Colonic mucosa (tissue), 4 donors: ENCODE results near the gene EFCAB14. TPM values are rescaled to one million over a fixed set of nuclear protein-coding genes. Genes with fewer than 3 reads are reported as not detected.

Source experiments
- DNase-seq: peaks from one replicate; pipeline ENCODE4 v3.0.0-alpha.2; 2020
- H3K27ac ChIP-seq: fragments of 200-600 bp; one replicate; pipeline ENCODE4 v1.8.0; 2021
- H3K27me3 ChIP-seq: fragments of 200-600 bp; one replicate; pipeline ENCODE4 v1.8.0; 2021
- H3K36me3 ChIP-seq: fragments of 200-600 bp; one replicate; pipeline ENCODE4 v1.8.0; 2021
- H3K4me1 ChIP-seq: fragments of 200-600 bp; one replicate; pipeline ENCODE4 v1.8.0; 2021; ENCODE audit warnings: mild to moderate bottlenecking
- H3K4me3 ChIP-seq: fragments of 200-600 bp; one replicate; pipeline ENCODE4 v1.8.0; 2021
- H3K9ac ChIP-seq, 2 donors: one replicate each; pipeline ENCODE4 v1.7.0; 2013; ENCODE audit warnings: control low read depth in 2 of 2, low read depth in 2 of 2, low read length in 2 of 2
- H3K9me3 ChIP-seq: fragments of 200-600 bp; one replicate; pipeline ENCODE4 v1.8.0; 2021
- CTCF ChIP-seq: fragments of 200-600 bp; IDR thresholded peaks from one replicate; pipeline ENCODE4 v1.8.0; 2022; ENCODE audit warnings: antibody characterized with exemption, mild to moderate bottlenecking
- intact Hi-C: fragments of 100-400 bp; cut with DNase I; formaldehyde crosslinking; loops from one replicate; pipeline ENCODE4 v1.14.1; 2022
- total RNA-seq, 2 donors: library from RNA; stranded (reverse); fragmentation: NEBNext Ultra II Directional in 1 of 2; extraction: Animal tissue kit (Norgen Biotek cat#: 25700) in 1 of 2; gene quantifications; one replicate each; pipeline ENCODE4 v1.2.1, GENCODE V29; 2021
- donor health status: healthy.
- donor health status: DM: no; HTN: no; CAD: no.
- donor health status: DM: no; HTN: no; CAD: no.

EFCAB14 gene
- 100 to 1,000 TPM in 1 of 2 donors, 10 to 100 TPM in 1; 87.4 to 114 TPM for total RNA-seq

- peaks cover 13% of the 10 kb centered on the region for H3K4me1 ChIP-seq
- DNase-seq = peak; percentile 99
- peak within 1 kb of the TSS; percentile 94 for H3K4me3 ChIP-seq
- H3K9ac ChIP-seq = peak within 1 kb of the TSS; percentile 76 to 97
- no peak for TF ChIP-seq CTCF
- no peaks in the 10 kb centered on the region for H3K9me3 ChIP-seq
- H3K27ac ChIP-seq = peak within 1 kb of the TSS; percentile 56
- H3K27me3 ChIP-seq = no peaks in the 10 kb centered on the region
- intact Hi-C loops = no loop called here
- no peaks in the 10 kb centered on the region for H3K36me3 ChIP-seq
Measured at GRCh38 chr1:46718727-46719622, at the start of gene EFCAB14. TSS of gene EFCAB14 (minus strand) at chr1:46719114. CDS start at chr1:46718087, 1,027 bp downstream.

GRCh38 chr1:46768445-46768844 lies 49.5 kb upstream of the EFCAB14 start:
- no peaks in the 10 kb centered on the region for H3K9me3 ChIP-seq
- no peaks in the 10 kb centered on the region for H3K4me1 ChIP-seq
- H3K27ac ChIP-seq = no peak overlapping the region
- intact Hi-C loops = no loop called here
- no peak overlapping the region for H3K9ac ChIP-seq
- no peaks in the 10 kb centered on the region for H3K27me3 ChIP-seq
- no peak for DNase-seq
- TF ChIP-seq CTCF = no peak
- no peaks in the 10 kb centered on the region for H3K36me3 ChIP-seq
- H3K4me3 ChIP-seq = no peak overlapping the region

- no peaks in the 10 kb centered on the region for H3K27me3 ChIP-seq
Measured at GRCh38 chr1:46767649-46768282, 48.9 kb upstream of the EFCAB14 start.

GRCh38 chr1:46764402-46764801 lies 45.5 kb upstream of the EFCAB14 start:
- Histone ChIP-seq H3K27ac (no peak overlapping the region), H3K9ac (no peak overlapping the region), H3K27me3 (no peaks in the 10 kb centered on the region), H3K36me3 (no peaks in the 10 kb centered on the region), H3K4me1 (no peaks in the 10 kb centered on the region), H3K9me3 (no peaks in the 10 kb centered on the region), H3K4me3 (no peak overlapping the region)
- peak; percentile 36 for DNase-seq
- intact Hi-C loops = no loop called here
- TF ChIP-seq CTCF = no peak

More at GRCh38 chr1:46767649-46768282, 48.9 kb upstream of the EFCAB14 start:
- DNase-seq = no peak
- no peaks in the 10 kb centered on the region for H3K4me1 ChIP-seq
- H3K9me3 ChIP-seq = no peaks in the 10 kb centered on the region
- TF ChIP-seq CTCF = no peak
- no peak overlapping the region for H3K4me3 ChIP-seq
- H3K36me3 ChIP-seq = no peaks in the 10 kb centered on the region
- intact Hi-C loops = no loop called here
- no peak overlapping the region for H3K9ac ChIP-seq
- H3K27ac ChIP-seq = no peak overlapping the region

- no peaks in the 10 kb centered on the region for H3K27me3 ChIP-seq
- intact Hi-C loops = no loop called here
- DNase-seq = no peak
- H3K9ac ChIP-seq = no peak overlapping the region
- no peak for TF ChIP-seq CTCF
- H3K27ac ChIP-seq = no peak overlapping the region
- H3K36me3 ChIP-seq = no peaks in the 10 kb centered on the region
- H3K4me3 ChIP-seq = no peak overlapping the region
- no peaks in the 10 kb centered on the region for H3K4me1 ChIP-seq
- no peaks in the 10 kb centered on the region for H3K9me3 ChIP-seq
Measured at GRCh38 chr1:46761740-46762139, 42.8 kb upstream of the EFCAB14 start.
